ENCODE measurements around the gene GARIN3. TPM values are rescaled to one million over a fixed set of nuclear protein-coding genes. Genes with fewer than 3 reads are reported as not detected.
"Not testable (repeated sequence)": the region's sequence is repeated elsewhere in the genome, so short reads cannot be mapped to it uniquely, and the experiment has no call there.

Gene GARIN3
- polyA plus RNA-seq (2012; ENCODE audit: missing spikeins) = not detected

- no peak for TF ChIP-seq POLR2AphosphoS5 (IDR thresholded peaks at IDR 0.05; ENCODE audit: low read depth, low read length)
- FAIRE-seq (no peak), DNase-seq (ENCODE audit: insufficient read length) (no peak)
Measured at GRCh38 chr5:157166214-157167213, at the start of gene GARIN3. TSS of gene GARIN3 (minus strand) at chr5:157166264. CDS start at chr5:157166168, 96 bp downstream.

GRCh38 chr5:157215514-157216167, 49.6 kb upstream of the GARIN3 start:
- TF ChIP-seq POLR2AphosphoS5 (IDR thresholded peaks at IDR 0.05; ENCODE audit: low read depth, low read length) = no peak
- no peak for TF ChIP-seq TAF1 (IDR thresholded peaks at IDR 0.05; ENCODE audit: borderline replicate concordance, low read depth, low read length)
- no peak for TF ChIP-seq POLR2A (IDR thresholded peaks at IDR 0.05; ENCODE audit: low read depth, low read length)
- DNase-seq (ENCODE audit: insufficient read length) (no peak), FAIRE-seq (no peak)

- FAIRE-seq = peak; percentile 87
Measured at GRCh38 chr5:157214861-157215513, 48.9 kb upstream of the GARIN3 start.

GRCh38 chr5:157214415-157214814, 48.4 kb upstream of the GARIN3 start:
- no peak for TF ChIP-seq TAF1 (IDR thresholded peaks at IDR 0.05; ENCODE audit: borderline replicate concordance, low read depth, low read length)
- TF ChIP-seq POLR2AphosphoS5 (IDR thresholded peaks at IDR 0.05; ENCODE audit: low read depth, low read length) = no peak
- no peak for TF ChIP-seq POLR2A (IDR thresholded peaks at IDR 0.05; ENCODE audit: low read depth, low read length)
- peak; percentile 24 for FAIRE-seq
- DNase-seq (ENCODE audit: insufficient read length) = no peak

More at GRCh38 chr5:157214861-157215513, 48.9 kb upstream of the GARIN3 start:
- no peak for DNase-seq (ENCODE audit: insufficient read length)
- TF ChIP-seq TAF1 (IDR thresholded peaks at IDR 0.05; ENCODE audit: borderline replicate concordance, low read depth, low read length) = no peak
- TF ChIP-seq POLR2A (IDR thresholded peaks at IDR 0.05; ENCODE audit: low read depth, low read length) = no peak
- TF ChIP-seq POLR2AphosphoS5 (IDR thresholded peaks at IDR 0.05; ENCODE audit: low read depth, low read length) = no peak

- FAIRE-seq (peak; percentile 88), DNase-seq (ENCODE audit: insufficient read length) (no peak)
- TF ChIP-seq TAF1 (IDR thresholded peaks at IDR 0.05; ENCODE audit: borderline replicate concordance, low read depth, low read length) (no peak), POLR2A (IDR thresholded peaks at IDR 0.05; ENCODE audit: low read depth, low read length) (no peak), POLR2AphosphoS5 (IDR thresholded peaks at IDR 0.05; ENCODE audit: low read depth, low read length) (no peak)
Measured at GRCh38 chr5:157213527-157214243, 47.6 kb upstream of the GARIN3 start.

- DNase-seq (ENCODE audit: insufficient read length) (no peak), FAIRE-seq (peak; percentile 48)
- TF ChIP-seq POLR2A (IDR thresholded peaks at IDR 0.05; ENCODE audit: low read depth, low read length) (no peak), TAF1 (IDR thresholded peaks at IDR 0.05; ENCODE audit: borderline replicate concordance, low read depth, low read length) (no peak), POLR2AphosphoS5 (IDR thresholded peaks at IDR 0.05; ENCODE audit: low read depth, low read length) (no peak)
Measured at GRCh38 chr5:157212307-157212706, 46.2 kb upstream of the GARIN3 start.

GRCh38 chr5:157210652-157211051, 44.6 kb upstream of the GARIN3 start:
- FAIRE-seq; DNase-seq (ENCODE audit: insufficient read length): not testable (repeated sequence)

- no peak for FAIRE-seq
- no peak for DNase-seq (ENCODE audit: insufficient read length)
- TF ChIP-seq TAF1 (IDR thresholded peaks at IDR 0.05; ENCODE audit: borderline replicate concordance, low read depth, low read length) (no peak), POLR2A (IDR thresholded peaks at IDR 0.05; ENCODE audit: low read depth, low read length) (no peak), POLR2AphosphoS5 (IDR thresholded peaks at IDR 0.05; ENCODE audit: low read depth, low read length) (no peak)
Measured at GRCh38 chr5:157205708-157206107, 39.6 kb upstream of the GARIN3 start.

GRCh38 chr5:157204765-157205164, 38.7 kb upstream of the GARIN3 start:
- FAIRE-seq (peak; percentile 86), DNase-seq (ENCODE audit: insufficient read length) (no peak)
- TF ChIP-seq TAF1 (IDR thresholded peaks at IDR 0.05; ENCODE audit: borderline replicate concordance, low read depth, low read length) = no peak
- no peak for TF ChIP-seq POLR2AphosphoS5 (IDR thresholded peaks at IDR 0.05; ENCODE audit: low read depth, low read length)
- no peak for TF ChIP-seq POLR2A (IDR thresholded peaks at IDR 0.05; ENCODE audit: low read depth, low read length)

GRCh38 chr5:157203417-157203816, 37.4 kb upstream of the GARIN3 start:
- DNase-seq (ENCODE audit: insufficient read length) (no peak), FAIRE-seq (peak; percentile 5)
- TF ChIP-seq POLR2AphosphoS5 (IDR thresholded peaks at IDR 0.05; ENCODE audit: low read depth, low read length) (no peak), TAF1 (IDR thresholded peaks at IDR 0.05; ENCODE audit: borderline replicate concordance, low read depth, low read length) (no peak), POLR2A (IDR thresholded peaks at IDR 0.05; ENCODE audit: low read depth, low read length) (no peak)

- TF ChIP-seq TAF1 (IDR thresholded peaks at IDR 0.05; ENCODE audit: borderline replicate concordance, low read depth, low read length) (no peak), POLR2AphosphoS5 (IDR thresholded peaks at IDR 0.05; ENCODE audit: low read depth, low read length) (no peak), POLR2A (IDR thresholded peaks at IDR 0.05; ENCODE audit: low read depth, low read length) (no peak)
- DNase-seq (ENCODE audit: insufficient read length) (no peak), FAIRE-seq (no peak)
Measured at GRCh38 chr5:157201857-157202256, 35.8 kb upstream of the GARIN3 start.

All from GM12892 (cell line).